ENCODE data around the gene BORCS5.
"Not testable (repeated sequence)": the region's sequence is repeated elsewhere in the genome, so short reads cannot be mapped to it uniquely, and the experiment has no call there.

The BORCS5 gene

GRCh38 chr12:12461923-12462315 is 105.0 kb downstream of the BORCS5 start:
- DNase-seq (ENCODE audit: low read depth): no peak

GRCh38 chr12:12465522-12465921 is 108.6 kb downstream of the BORCS5 start:
- no peak for DNase-seq (ENCODE audit: low read depth)

- peak; percentile 43 for DNase-seq (ENCODE audit: low read depth)
These were observed 109.3 kb downstream of the BORCS5 start for GRCh38 chr12:12466157-12466556.

GRCh38 chr12:12467264-12467663 is 110.4 kb downstream of the BORCS5 start:
- DNase-seq (ENCODE audit: low read depth): no peak

GRCh38 chr12:12467688-12468261 is 110.9 kb downstream of the BORCS5 start:
- no peak for DNase-seq (ENCODE audit: low read depth)

- no peak for DNase-seq (ENCODE audit: low read depth)
These were observed 111.7 kb downstream of the BORCS5 start for GRCh38 chr12:12468575-12468974.

GRCh38 chr12:12469386-12469785 is 112.5 kb downstream of the BORCS5 start:
- DNase-seq (ENCODE audit: low read depth): no peak

- DNase-seq (ENCODE audit: low read depth): no peak
These were observed 114.0 kb downstream of the BORCS5 start for GRCh38 chr12:12470751-12471306.

- DNase-seq (ENCODE audit: low read depth): not testable (repeated sequence)
These were observed 115.4 kb downstream of the BORCS5 start for GRCh38 chr12:12471982-12472961.

- DNase-seq (ENCODE audit: low read depth): no peak
These were observed 116.3 kb downstream of the BORCS5 start for GRCh38 chr12:12473223-12473622.

GRCh38 chr12:12474471-12474928 is 117.6 kb downstream of the BORCS5 start:
- DNase-seq (ENCODE audit: low read depth): no peak

- peak; percentile 37 for DNase-seq (ENCODE audit: low read depth)
These were observed 118.3 kb downstream of the BORCS5 start for GRCh38 chr12:12474931-12475795.

GRCh38 chr12:12476857-12477531 is 120.1 kb downstream of the BORCS5 start:
- no peak for DNase-seq (ENCODE audit: low read depth)

GRCh38 chr12:12477532-12477890 is 120.6 kb downstream of the BORCS5 start:
- no peak for DNase-seq (ENCODE audit: low read depth)

- DNase-seq (ENCODE audit: low read depth): no peak
These were observed 123.2 kb downstream of the BORCS5 start for GRCh38 chr12:12480074-12480473.

GRCh38 chr12:12481631-12482030 is 124.8 kb downstream of the BORCS5 start:
- DNase-seq (ENCODE audit: low read depth): no peak

- no peak for DNase-seq (ENCODE audit: low read depth)
These were observed 125.4 kb downstream of the BORCS5 start for GRCh38 chr12:12482150-12482761.

GRCh38 chr12:12482959-12483358 is 126.1 kb downstream of the BORCS5 start:
- no peak for DNase-seq (ENCODE audit: low read depth)

- DNase-seq (ENCODE audit: low read depth): no peak
These were observed 126.6 kb downstream of the BORCS5 start for GRCh38 chr12:12483438-12483837.

- DNase-seq (ENCODE audit: low read depth): no peak
These were observed 129.9 kb downstream of the BORCS5 start for GRCh38 chr12:12486661-12487240.

- no peak for DNase-seq (ENCODE audit: low read depth)
These were observed 130.6 kb downstream of the BORCS5 start for GRCh38 chr12:12487490-12487889.
